ENCODE data around the gene PHB1. TPM values are rescaled to one million over a fixed set of nuclear protein-coding genes. Genes with fewer than 3 reads are reported as not detected.
A peak's percentile ranks its signal among the peaks of the same experiment; 100 is the strongest.

Gene PHB1
- total RNA-seq, 2 donors from 2014 or later = 229 to 233 TPM

DNA sequence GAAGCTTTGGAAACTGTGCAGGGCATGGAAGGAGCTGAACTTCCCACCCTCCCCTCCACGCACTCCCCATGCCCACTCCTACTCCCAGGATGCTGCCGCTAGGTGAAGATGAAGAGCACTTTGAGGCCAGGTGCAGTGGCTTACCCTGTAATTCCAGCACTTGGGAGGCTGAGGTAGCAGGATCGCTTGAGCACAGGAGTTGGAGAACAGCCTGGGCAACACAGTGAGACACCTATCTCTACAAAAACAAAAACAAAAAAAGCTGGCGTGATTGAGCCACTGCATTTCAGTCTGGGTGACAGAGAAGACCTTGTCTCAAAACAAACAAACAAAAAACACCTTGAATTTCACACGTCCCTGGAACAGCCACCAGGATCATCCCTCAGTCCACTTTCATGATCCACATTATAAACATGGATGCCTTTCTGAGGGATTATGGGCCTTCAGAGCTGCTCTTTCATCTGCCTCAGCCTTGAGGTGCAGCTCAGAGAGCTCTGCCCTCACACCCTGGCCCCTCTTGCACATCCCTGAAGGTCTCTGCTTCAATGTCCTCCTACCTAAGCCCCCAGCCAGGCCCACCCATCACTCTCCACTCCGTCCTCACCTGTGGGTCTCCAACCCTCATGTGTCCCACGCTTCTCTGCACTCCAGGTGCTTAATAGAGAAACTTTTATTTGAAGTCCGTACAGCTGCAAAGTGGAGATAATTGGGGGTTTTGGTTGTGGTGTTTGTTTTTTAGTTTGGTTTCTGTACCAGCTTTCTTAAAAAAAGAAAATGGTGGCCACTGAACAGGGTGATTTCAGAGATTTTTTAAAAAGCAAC is 25.8 kb downstream of the PHB1 start:
- no peak for DNase-seq (ENCODE audit: low spot score)
- Mint-ChIP-seq H3K27me3 (no peaks in the 10 kb centered on the region), H3K27ac (peak overlapping the region; percentile 97 to 98), H3K4me3 (peak overlapping the region; percentile 83), H3K9me3 (no peaks in the 10 kb centered on the region), H3K4me1 (ENCODE audit: low read depth in 2 of 2) (peaks cover 44 to 48% of the 10 kb centered on the region in 2 donors), H3K36me3 (no peaks in the 10 kb centered on the region)
- ATAC-seq = no peak

DNA sequence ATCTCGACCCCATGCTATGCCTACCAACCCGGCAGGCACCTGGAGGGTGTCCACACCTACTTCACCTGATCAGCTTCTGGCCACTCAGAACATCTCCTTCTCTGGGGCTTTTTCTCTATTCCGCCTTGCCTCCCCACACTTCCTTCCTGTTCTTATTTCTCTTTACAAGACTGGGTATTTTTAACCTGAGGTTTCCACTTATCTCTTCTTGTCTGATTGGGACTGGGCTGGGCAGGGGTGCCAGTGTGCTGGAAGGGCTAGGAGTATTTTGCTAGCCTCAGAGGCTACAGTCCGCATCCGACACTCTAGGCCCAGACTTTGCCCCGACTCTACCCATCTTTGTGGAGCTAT is 26.4 kb downstream of the PHB1 start:
- no peaks in the 10 kb centered on the region for H3K27me3 Mint-ChIP-seq

DNA sequence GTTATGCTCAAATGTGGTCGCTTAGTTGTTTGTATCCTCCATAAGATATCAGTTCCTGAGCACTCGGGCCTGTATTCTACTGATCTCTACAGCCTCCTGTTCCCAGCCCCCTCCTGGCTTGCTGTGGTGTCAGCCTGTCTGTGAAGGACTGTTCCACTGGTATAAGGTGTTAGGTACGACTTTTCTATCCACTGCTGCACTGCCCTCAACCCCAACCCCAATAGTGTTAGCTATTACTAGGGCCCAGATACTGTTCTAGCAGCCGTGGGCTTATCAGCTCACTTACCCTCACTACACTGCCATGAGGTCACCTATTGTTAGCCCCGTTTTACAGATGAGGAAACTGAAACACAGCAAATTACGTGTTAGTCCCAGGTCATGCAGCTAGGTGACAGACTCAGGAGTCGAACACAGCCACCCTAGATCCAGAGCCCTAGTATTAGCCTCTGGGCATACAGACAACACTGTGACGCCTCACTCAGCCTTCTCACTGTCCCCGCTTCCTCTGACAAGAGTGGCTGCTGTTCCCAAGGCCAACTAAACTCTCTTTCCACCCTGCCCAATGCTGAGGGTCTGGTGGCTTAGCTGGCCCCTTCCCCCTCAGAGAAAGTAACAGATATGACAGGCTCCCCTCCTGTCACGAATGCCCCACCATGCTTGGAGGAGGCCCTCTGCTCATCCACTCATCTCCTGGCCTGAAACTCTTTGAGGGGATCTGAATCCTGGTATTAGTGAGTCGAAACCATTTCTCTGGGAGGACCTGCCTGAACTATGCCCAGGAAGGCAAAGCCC is 27.0 kb downstream of the PHB1 start:
- Mint-ChIP-seq H3K27me3 (no peaks in the 10 kb centered on the region), H3K27ac (peak overlapping the region; percentile 97 to 98), H3K4me3 (peak overlapping the region; percentile 83), H3K9me3 (no peaks in the 10 kb centered on the region), H3K36me3 (no peaks in the 10 kb centered on the region), H3K4me1 (ENCODE audit: low read depth in 2 of 2) (peaks cover 40 to 43% of the 10 kb centered on the region in 2 donors)
- peak; percentile 63 to 64 for ATAC-seq
- DNase-seq (ENCODE audit: low spot score) = no peak

More for the DNA sequence above, 26.4 kb downstream of the PHB1 start:
- peaks cover 40 to 43% of the 10 kb centered on the region in 2 donors for H3K4me1 Mint-ChIP-seq (ENCODE audit: low read depth in 2 of 2)
- ATAC-seq (peak; percentile 62 to 67), DNase-seq (ENCODE audit: low spot score) (no peak)
- no peaks in the 10 kb centered on the region for H3K36me3 Mint-ChIP-seq
- H3K27ac Mint-ChIP-seq = peak overlapping the region; percentile 97 to 98
- H3K9me3 Mint-ChIP-seq = no peaks in the 10 kb centered on the region
- peak overlapping the region; percentile 83 for H3K4me3 Mint-ChIP-seq

DNA sequence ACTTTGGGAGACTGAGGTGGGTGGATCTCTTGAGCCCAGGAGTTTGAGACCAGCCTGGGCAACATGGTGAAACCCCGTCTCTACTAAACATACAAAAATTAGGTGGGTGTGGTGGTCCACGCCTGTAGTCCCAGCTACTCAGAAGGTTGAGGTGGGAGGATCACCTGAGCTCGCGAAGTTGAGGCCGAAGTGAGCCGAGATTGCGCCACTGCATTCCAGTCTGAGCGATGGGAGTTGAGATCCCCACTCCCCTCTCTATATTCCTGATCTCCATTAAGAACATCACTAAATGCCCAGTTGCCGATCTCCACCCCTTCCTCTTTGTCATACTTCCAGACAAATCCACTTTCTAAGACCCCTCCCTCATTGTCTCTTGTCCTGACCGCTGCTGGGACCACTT is 28.3 kb downstream of the PHB1 start:
- H3K9me3 Mint-ChIP-seq = no peaks in the 10 kb centered on the region
- no peak for DNase-seq (ENCODE audit: low spot score)
- peak overlapping the region in 1 of 2 donors; percentile 97 for H3K27ac Mint-ChIP-seq
- H3K36me3 Mint-ChIP-seq = no peaks in the 10 kb centered on the region
- no peak for ATAC-seq
- no peaks in the 10 kb centered on the region for H3K27me3 Mint-ChIP-seq
- H3K4me1 Mint-ChIP-seq (ENCODE audit: low read depth in 2 of 2) = peaks cover 40 to 42% of the 10 kb centered on the region in 2 donors
- H3K4me3 Mint-ChIP-seq = no peak overlapping the region

DNA sequence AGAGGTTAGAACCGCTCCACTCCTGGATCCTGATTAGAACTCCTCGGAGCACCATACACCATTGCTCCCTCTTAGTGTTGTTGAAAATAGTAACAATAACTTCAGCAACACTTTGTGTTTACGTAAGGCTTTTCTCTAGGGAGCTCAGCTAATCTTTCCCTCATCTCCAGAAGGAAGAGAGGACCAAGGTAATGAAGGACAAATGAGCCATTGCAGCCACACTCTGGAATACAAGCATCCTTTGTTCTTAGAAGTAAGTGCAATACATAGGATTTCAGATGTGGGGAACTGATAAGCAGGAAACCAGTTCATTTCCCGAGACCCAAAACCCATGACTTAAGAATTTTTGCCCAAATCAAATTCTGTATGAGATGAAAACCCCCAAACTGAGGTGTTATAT is 29.7 kb downstream of the PHB1 start:
- Mint-ChIP-seq H3K4me1 (ENCODE audit: low read depth in 2 of 2) (peaks cover 28% of the 10 kb centered on the region in 2 donors), H3K36me3 (peaks cover under 1% of the 10 kb centered on the region), H3K9me3 (no peaks in the 10 kb centered on the region), H3K4me3 (no peak overlapping the region), H3K27me3 (no peaks in the 10 kb centered on the region), H3K27ac (no peak overlapping the region)
- ATAC-seq = no peak
- DNase-seq (ENCODE audit: low spot score) = no peak

DNA sequence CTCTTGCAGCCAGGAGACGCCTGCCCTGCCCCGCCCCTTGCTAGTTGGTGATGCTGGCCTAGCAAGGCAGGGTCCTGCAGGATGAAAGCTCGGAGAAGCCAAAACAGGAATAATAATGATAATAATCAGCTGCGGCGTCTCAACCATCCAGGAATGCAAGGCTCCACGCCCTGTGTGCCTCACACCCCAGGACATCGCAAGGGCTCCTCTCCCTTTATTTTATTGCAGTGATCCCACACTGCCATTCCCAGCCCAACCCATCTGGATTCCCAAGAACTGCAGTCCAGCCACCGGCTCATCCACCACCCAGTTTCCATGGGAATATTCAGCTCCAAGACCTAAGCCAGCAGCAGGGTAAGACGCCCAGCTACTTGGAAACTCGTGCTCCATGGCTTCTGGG is 31.6 kb downstream of the PHB1 start:
- peaks cover 11 to 15% of the 10 kb centered on the region in 2 donors for H3K4me1 Mint-ChIP-seq (ENCODE audit: low read depth in 2 of 2)
- no peak for ATAC-seq
- no peaks in the 10 kb centered on the region for H3K9me3 Mint-ChIP-seq
- H3K4me3 Mint-ChIP-seq = no peak overlapping the region
- no peak for DNase-seq (ENCODE audit: low spot score)
- H3K27me3 Mint-ChIP-seq = no peaks in the 10 kb centered on the region
- H3K27ac Mint-ChIP-seq = no peak overlapping the region
- H3K36me3 Mint-ChIP-seq = peaks cover 5% of the 10 kb centered on the region

DNA sequence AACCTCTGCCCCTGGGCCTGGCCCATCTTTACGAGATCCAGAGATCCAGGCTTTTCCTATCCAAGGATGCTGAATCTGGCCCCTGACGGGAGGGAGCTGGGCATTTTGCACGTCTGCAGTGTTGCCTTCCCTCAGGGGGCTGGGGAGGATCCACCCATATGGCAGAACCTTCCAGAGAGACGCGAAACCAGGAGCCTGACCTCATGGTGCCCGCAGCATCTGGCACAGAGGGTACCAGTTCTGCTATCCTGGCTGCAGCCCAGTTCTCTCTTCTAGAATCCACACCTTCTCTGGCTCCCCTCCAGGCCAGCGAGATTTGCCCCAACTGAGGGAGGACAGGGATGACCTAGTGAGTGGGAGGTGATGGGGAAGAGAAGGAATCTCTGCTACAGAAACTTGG is 32.1 kb downstream of the PHB1 start:
- Mint-ChIP-seq H3K27me3 (no peaks in the 10 kb centered on the region), H3K27ac (no peak overlapping the region), H3K9me3 (no peaks in the 10 kb centered on the region), H3K36me3 (peaks cover 5% of the 10 kb centered on the region), H3K4me3 (no peak overlapping the region), H3K4me1 (ENCODE audit: low read depth in 2 of 2) (peaks cover 6 to 10% of the 10 kb centered on the region in 2 donors)
- no peak for ATAC-seq
- no peak for DNase-seq (ENCODE audit: low spot score)

DNA sequence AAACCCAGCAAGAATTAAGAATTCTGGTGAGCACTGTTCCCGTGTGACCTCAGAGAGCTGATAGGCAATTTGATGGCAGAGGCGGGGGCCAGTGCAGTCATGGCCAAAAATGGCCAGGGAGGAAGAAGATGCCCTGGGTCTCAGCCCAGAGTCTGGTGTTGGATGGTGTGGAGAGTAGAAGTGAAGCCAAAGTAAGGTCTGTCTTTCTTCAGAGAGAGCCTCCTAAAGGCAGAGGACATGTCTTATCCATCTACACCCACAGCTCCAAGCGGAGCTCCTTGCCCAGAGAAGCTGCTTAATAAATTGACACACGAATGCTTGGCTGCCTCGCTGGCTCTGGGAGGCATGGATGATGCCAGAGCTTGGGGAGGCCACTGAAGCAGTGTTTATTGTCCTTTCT is 32.9 kb downstream of the PHB1 start:
- ATAC-seq (no peak), DNase-seq (ENCODE audit: low spot score) (no peak)
- peaks cover 0 to 5% of the 10 kb centered on the region in 2 donors for H3K4me1 Mint-ChIP-seq (ENCODE audit: low read depth in 2 of 2)
- H3K4me3 Mint-ChIP-seq = no peak overlapping the region
- no peak overlapping the region for H3K27ac Mint-ChIP-seq
- no peaks in the 10 kb centered on the region for H3K27me3 Mint-ChIP-seq
- peaks cover 5% of the 10 kb centered on the region for H3K36me3 Mint-ChIP-seq
- H3K9me3 Mint-ChIP-seq = no peaks in the 10 kb centered on the region

DNA sequence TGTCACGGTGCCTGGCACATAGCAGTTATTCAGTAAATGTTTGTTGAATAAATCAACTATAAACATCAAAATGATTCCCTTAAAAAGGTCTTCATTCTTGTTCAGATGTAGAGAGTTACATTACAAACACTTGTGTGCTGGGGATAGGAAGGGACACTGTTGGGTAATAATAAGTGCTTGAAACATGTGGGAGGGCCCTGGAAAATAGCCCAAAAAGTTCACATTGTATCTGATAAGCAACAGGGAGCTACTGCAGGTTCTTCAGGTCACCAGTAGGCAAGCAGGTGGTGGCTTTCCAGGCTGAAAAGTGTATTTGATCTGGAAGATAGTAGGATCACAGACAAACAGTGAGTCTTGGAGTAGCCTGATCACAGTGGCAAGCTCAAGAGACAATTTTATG is 33.6 kb downstream of the PHB1 start:
- no peak overlapping the region for H3K27ac Mint-ChIP-seq
- H3K36me3 Mint-ChIP-seq = peaks cover 5% of the 10 kb centered on the region
- no peak for DNase-seq (ENCODE audit: low spot score)
- peaks cover 0 to 2% of the 10 kb centered on the region in 2 donors for H3K4me1 Mint-ChIP-seq (ENCODE audit: low read depth in 2 of 2)
- no peaks in the 10 kb centered on the region for H3K9me3 Mint-ChIP-seq
- no peak overlapping the region for H3K4me3 Mint-ChIP-seq
- ATAC-seq = no peak
- no peaks in the 10 kb centered on the region for H3K27me3 Mint-ChIP-seq

DNA sequence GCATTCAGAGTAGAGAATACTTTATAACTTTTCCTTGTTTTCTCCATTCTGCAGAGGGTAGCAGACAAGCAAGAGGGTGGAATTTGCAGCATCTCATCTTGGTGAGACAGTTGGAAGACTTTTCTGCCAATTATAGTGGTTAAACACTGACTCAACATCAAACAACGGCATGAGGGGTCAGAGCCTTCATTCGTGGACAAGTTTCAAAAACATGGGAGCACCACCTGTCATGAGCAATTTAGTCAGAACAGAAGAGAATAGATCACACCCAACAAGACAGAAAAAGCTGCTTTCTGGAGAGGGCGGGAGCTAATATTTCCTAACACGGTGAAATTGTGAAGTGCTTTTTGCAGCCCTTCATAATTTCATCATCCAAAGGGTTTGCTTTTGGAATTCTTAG is 34.8 kb downstream of the PHB1 start:
- Mint-ChIP-seq H3K4me3 (no peak overlapping the region), H3K27me3 (no peaks in the 10 kb centered on the region), H3K27ac (no peak overlapping the region), H3K36me3 (peaks cover 5% of the 10 kb centered on the region), H3K4me1 (ENCODE audit: low read depth in 2 of 2) (peaks cover 0 to 2% of the 10 kb centered on the region in 2 donors), H3K9me3 (no peaks in the 10 kb centered on the region)
- DNase-seq (ENCODE audit: low spot score) = no peak
- no peak for ATAC-seq

DNA sequence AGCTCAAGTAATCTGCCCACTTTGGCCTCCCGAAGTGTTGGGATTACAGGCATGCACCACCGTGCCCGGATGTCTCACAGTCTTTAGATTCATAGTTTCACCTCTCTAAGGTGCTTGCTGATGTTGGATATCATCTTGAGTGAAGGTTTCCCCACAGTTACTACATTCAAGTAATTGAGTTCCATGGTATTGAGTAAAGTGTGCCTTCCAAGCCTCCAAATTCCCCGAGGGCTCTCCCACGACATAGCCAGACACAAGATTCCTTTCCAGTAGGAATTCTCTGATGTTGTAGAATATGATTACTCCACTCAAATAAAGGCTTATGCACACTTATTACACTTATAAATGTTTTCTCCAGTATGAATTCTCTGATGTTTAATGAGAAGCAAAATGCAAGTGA is 36.4 kb downstream of the PHB1 start:
- peaks cover 0 to 2% of the 10 kb centered on the region in 2 donors for H3K4me1 Mint-ChIP-seq (ENCODE audit: low read depth in 2 of 2)
- no peak overlapping the region for H3K4me3 Mint-ChIP-seq
- ATAC-seq (no peak), DNase-seq (ENCODE audit: low spot score) (no peak)
- peaks cover 5% of the 10 kb centered on the region for H3K36me3 Mint-ChIP-seq
- no peaks in the 10 kb centered on the region for H3K9me3 Mint-ChIP-seq
- no peak overlapping the region for H3K27ac Mint-ChIP-seq
- no peaks in the 10 kb centered on the region for H3K27me3 Mint-ChIP-seq

DNA sequence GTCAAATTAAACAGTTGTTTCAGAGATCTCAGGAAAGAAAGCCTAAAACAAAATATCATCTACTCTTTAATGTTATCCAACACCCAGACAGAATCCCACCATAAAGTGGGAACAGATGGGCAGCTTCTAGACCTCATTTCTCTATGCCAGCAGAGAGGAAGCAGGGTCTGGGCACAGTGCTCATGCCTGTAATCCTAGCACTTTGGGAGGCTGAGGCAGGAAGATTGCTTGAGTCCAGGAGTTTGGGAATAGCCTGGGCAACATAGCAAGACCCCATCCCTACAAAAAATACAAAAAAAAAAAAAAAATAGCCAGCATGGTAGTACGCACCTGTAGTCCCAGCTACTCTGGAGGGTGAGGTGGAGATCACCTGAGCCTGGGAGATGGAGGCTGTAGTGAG is 39.1 kb downstream of the PHB1 start:
- Mint-ChIP-seq H3K4me1 (ENCODE audit: low read depth in 2 of 2) (peaks cover 0 to 2% of the 10 kb centered on the region in 2 donors), H3K36me3 (peaks cover 5% of the 10 kb centered on the region), H3K27ac (no peak overlapping the region), H3K27me3 (no peaks in the 10 kb centered on the region), H3K4me3 (no peak overlapping the region), H3K9me3 (no peaks in the 10 kb centered on the region)
- ATAC-seq (no peak), DNase-seq (ENCODE audit: low spot score) (no peak)

DNA sequence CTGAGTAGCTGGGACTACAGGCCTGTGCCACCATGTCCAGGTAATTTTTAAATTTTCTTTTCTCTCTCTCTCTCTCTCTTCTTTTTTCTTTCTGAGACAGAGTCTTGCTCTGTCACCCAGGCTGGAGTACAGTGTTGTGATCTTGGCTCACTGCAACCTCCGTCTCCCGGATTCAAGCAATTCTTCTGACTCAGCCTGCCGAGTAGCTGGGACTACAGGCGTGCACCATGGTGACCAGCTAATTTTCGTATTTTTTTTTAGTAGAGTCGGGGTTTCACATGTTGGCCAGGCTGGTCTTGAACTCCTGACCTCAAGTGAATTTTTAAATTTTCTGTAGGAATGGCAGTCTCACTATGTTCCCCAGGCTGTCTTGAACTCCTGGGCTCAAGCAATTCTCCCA is 41.6 kb downstream of the PHB1 start:
- no peak for ATAC-seq
- no peaks in the 10 kb centered on the region for H3K4me1 Mint-ChIP-seq (ENCODE audit: low read depth in 2 of 2)
- no peaks in the 10 kb centered on the region for H3K36me3 Mint-ChIP-seq
- H3K27me3 Mint-ChIP-seq = no peaks in the 10 kb centered on the region
- no peak overlapping the region for H3K27ac Mint-ChIP-seq
- H3K9me3 Mint-ChIP-seq = no peaks in the 10 kb centered on the region
- H3K4me3 Mint-ChIP-seq = no peak overlapping the region
- no peak for DNase-seq (ENCODE audit: low spot score)

DNA sequence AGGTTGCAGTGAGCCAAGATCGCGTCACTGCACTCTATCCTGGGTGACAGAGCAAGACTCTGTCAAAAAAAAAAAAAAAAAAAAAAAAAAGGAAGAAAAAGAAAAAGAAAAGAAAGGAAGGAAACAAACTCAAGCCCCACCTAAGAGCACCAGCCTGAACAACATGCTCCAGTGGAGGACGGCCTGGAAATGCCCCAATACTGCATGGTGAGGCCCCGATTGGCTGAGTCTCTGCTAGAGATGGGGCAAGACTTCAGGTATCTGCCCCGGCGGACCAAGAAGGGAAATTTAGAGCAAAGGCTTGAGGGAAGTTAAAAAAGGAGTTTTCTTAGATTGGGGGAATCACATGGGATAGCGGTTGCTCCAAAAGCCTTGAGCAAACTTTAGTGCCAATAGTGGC is 42.3 kb downstream of the PHB1 start:
- H3K4me1 Mint-ChIP-seq (ENCODE audit: low read depth in 2 of 2) = no peaks in the 10 kb centered on the region
- H3K4me3 Mint-ChIP-seq = no peak overlapping the region
- no peaks in the 10 kb centered on the region for H3K36me3 Mint-ChIP-seq
- DNase-seq (ENCODE audit: low spot score) (no peak), ATAC-seq (no peak)
- H3K27ac Mint-ChIP-seq = no peak overlapping the region
- H3K9me3 Mint-ChIP-seq = no peaks in the 10 kb centered on the region
- H3K27me3 Mint-ChIP-seq = no peaks in the 10 kb centered on the region

Measured in natural killer cell treated with Interleukin-12 subunit alpha and Interleukin-12 subunit beta and Interleukin-15 and Interleukin-18, amount 100 ng/mL, for 72 hours (primary cell).